ENCODE results near the gene SEMA3D. TPM values are rescaled to one million over a fixed set of nuclear protein-coding genes. Genes with fewer than 3 reads are reported as not detected.
A peak's percentile ranks its signal among the peaks of the same experiment; 100 is the strongest.

Gene SEMA3D
- total RNA-seq, 3 donors from 2014 or later = 1.5 to 5.4 (median 2.1) TPM

GRCh38 chr7:85025312-85025756 is 161.5 kb downstream of the SEMA3D start:
- ATAC-seq = peak; percentile 78
- no peak for TF ChIP-seq CTCF (IDR thresholded peaks at IDR 0.05)
- peak; percentile 41 to 81 (median 65) for DNase-seq
- Histone ChIP-seq H3K4me1 (ENCODE audit: low read depth) (peaks cover 4% of the 10 kb centered on the region), H3K9me3 (no peaks in the 10 kb centered on the region), H3K4me3 (no peak overlapping the region), H3K36me3 (ENCODE audit: low read depth) (no peaks in the 10 kb centered on the region)
- intact Hi-C loops (cut with DNase I, micrococcal nuclease) = loop anchor here in 1 of 2 donors (5.0 kb wide), 1 partner anchor 1088 kb away; no protein-coding TSS in a partner anchor

- intact Hi-C loops (cut with DNase I, micrococcal nuclease) = loop anchor here (2.0 to 5.0 kb wide), 2 partner anchors 1047 to 1087 kb away; no protein-coding TSS in a partner anchor
- no peaks in the 10 kb centered on the region for H3K9me3 ChIP-seq
- H3K4me1 ChIP-seq (ENCODE audit: low read depth) = peaks cover 4% of the 10 kb centered on the region
- ATAC-seq (no peak), DNase-seq (no peak)
- no peaks in the 10 kb centered on the region for H3K36me3 ChIP-seq (ENCODE audit: low read depth)
- H3K4me3 ChIP-seq = no peak overlapping the region
- TF ChIP-seq CTCF (IDR thresholded peaks at IDR 0.05) = no peak
Measured at GRCh38 chr7:85023916-85024315, 162.9 kb downstream of the SEMA3D start.

GRCh38 chr7:85023066-85023712 is 163.7 kb downstream of the SEMA3D start:
- DNase-seq (peak in 1 of 3 donors; percentile 58), ATAC-seq (no peak)
- Histone ChIP-seq H3K36me3 (ENCODE audit: low read depth) (no peaks in the 10 kb centered on the region), H3K9me3 (no peaks in the 10 kb centered on the region), H3K4me1 (ENCODE audit: low read depth) (peaks cover 4% of the 10 kb centered on the region), H3K4me3 (no peak overlapping the region)
- TF ChIP-seq CTCF (IDR thresholded peaks at IDR 0.05) = peak; percentile 24
- intact Hi-C loops (cut with DNase I, micrococcal nuclease) = loop anchor here (2.0 to 5.0 kb wide), 2 partner anchors 1046 to 1086 kb away; no protein-coding TSS in a partner anchor

GRCh38 chr7:85022064-85022697 is 164.7 kb downstream of the SEMA3D start:
- intact Hi-C loops (cut with DNase I, micrococcal nuclease) = loop anchor here (2.0 to 5.0 kb wide), 2 partner anchors 1045 to 1085 kb away; no protein-coding TSS in a partner anchor
- Histone ChIP-seq H3K36me3 (ENCODE audit: low read depth) (no peaks in the 10 kb centered on the region), H3K4me3 (no peak overlapping the region), H3K4me1 (ENCODE audit: low read depth) (peaks cover 4% of the 10 kb centered on the region), H3K9me3 (no peaks in the 10 kb centered on the region)
- ATAC-seq (no peak), DNase-seq (no peak)
- no peak for TF ChIP-seq CTCF (IDR thresholded peaks at IDR 0.05)

GRCh38 chr7:85021101-85021704 is 165.7 kb downstream of the SEMA3D start:
- intact Hi-C loops (cut with DNase I, micrococcal nuclease) = loop anchor here in 1 of 2 donors (5.0 kb wide), 1 partner anchor 1044 kb away; no protein-coding TSS in a partner anchor
- DNase-seq = no peak
- TF ChIP-seq CTCF (IDR thresholded peaks at IDR 0.05) = no peak

More at GRCh38 chr7:85021101-85021704, 165.7 kb downstream of the SEMA3D start:
- H3K36me3 ChIP-seq (ENCODE audit: low read depth) = no peaks in the 10 kb centered on the region
- H3K9me3 ChIP-seq = no peaks in the 10 kb centered on the region
- H3K4me1 ChIP-seq (ENCODE audit: low read depth) = peaks cover 4% of the 10 kb centered on the region
- no peak for ATAC-seq
- H3K4me3 ChIP-seq = no peak overlapping the region
